Gastrocnemius medialis (tissue), 4 donors: ENCODE results near the gene NKX2-1. TPM values are rescaled to one million over a fixed set of nuclear protein-coding genes. Genes with fewer than 3 reads are reported as not detected.

Experiments
- ATAC-seq, 2 donors: fragments of 150-250 bp; one replicate each; pipeline ENCODE4 v1.9.1; 2016
- DNase-seq, 2 donors: peaks; one replicate each; pipeline ENCODE4 v3.0.0-alpha.2; 2019
- H3K27ac ChIP-seq, 4 donors: fragments of 200-600 bp; sonication (generic); 1 replicate in 1 of 4; 2 replicates in 3 of 4; pipeline ENCODE4 v1.5.1; 2016 to 2018; ENCODE audit warnings: mild to moderate bottlenecking in 2 of 4, moderate library complexity in 1 of 4
- H3K27me3 ChIP-seq, 3 donors: fragments of 200-600 bp; sonication (generic) in 2 of 3; 1 replicate in 1 of 3; 2 replicates in 2 of 3; pipeline versions ENCODE4 v1.5.1 to v1.6.0; 2016 to 2019; ENCODE audit warnings: mild to moderate bottlenecking in 1 of 3, moderate library complexity in 1 of 3
- H3K36me3 ChIP-seq, 2 donors: fragments of 200-600 bp; sonication (generic) in 1 of 2; one replicate each; pipeline ENCODE4 v1.5.1; 2017 to 2018
- H3K4me1 ChIP-seq, 2 donors: fragments of 200-600 bp; sonication (generic) in 1 of 2; one replicate each; pipeline ENCODE4 v1.5.1; 2016 to 2017; ENCODE audit warnings: mild to moderate bottlenecking in 2 of 2
- H3K4me3 ChIP-seq, 4 donors: fragments of 200-600 bp; sonication (generic) in 3 of 4; 1 replicate in 1 of 4; 2 replicates in 3 of 4; pipeline ENCODE4 v1.5.1; 2016 to 2019; ENCODE audit warnings: mild to moderate bottlenecking in 2 of 4
- H3K9me3 ChIP-seq, 3 donors: fragments of 200-600 bp; sonication (generic) in 2 of 3; 1 replicate in 1 of 3; 2 replicates in 2 of 3; pipeline ENCODE4 v1.5.1; 2016 to 2019
- POLR2A ChIP-seq, 2 donors: fragments of 450-650 bp; IDR thresholded peaks; one replicate each; pipeline ENCODE4 v1.6.1; 2017; ENCODE audit warnings: antibody characterized with exemption in 2 of 2, mild to moderate bottlenecking in 2 of 2, moderate library complexity in 2 of 2
- in situ Hi-C, 4 donors: fragments of 200-750 bp; cut with MboI; loops; one replicate each; pipeline versions ENCODE4 v1.15.0 to v1.8.0; 2017; ENCODE audit warnings: low sequenced_read_pairs in 4 of 4
- intact Hi-C: fragments of 100-400 bp; cut with DNase I; formaldehyde crosslinking; loops from one replicate; pipeline ENCODE4 v1.15.1; 2023; ENCODE audit warnings: low total_unique reads
- total RNA-seq, 4 donors: library from RNA; depleted of rRNA; stranded (reverse); fragments of >200 nt; gene quantifications; one replicate each; pipeline versions ENCODE4 v1.1.0 to v1.2.3, GENCODE V29; 2016
- TF ChIP-seq, protein P1 (sequence below), 5 experiments: fragments of 450-650 bp in 3 of 5; fragments of 200-600 bp in 2 of 5; sonication (generic) in 2 of 5; IDR thresholded peaks in 4 of 5; conservative IDR thresholded peaks in 1 of 5; 1 replicate in 4 of 5; 2 replicates in 1 of 5; pipeline ENCODE4 v1.5.1; 2016 to 2019; ENCODE audit warnings: antibody characterized with exemption in 5 of 5, mild to moderate bottlenecking in 3 of 5, moderate library complexity in 3 of 5

The NKX2-1 gene
- total RNA-seq, 4 donors from 2014 or later = not detected

- H3K27ac ChIP-seq = no peak overlapping the region
- H3K27me3 ChIP-seq = peaks cover 96 to 98% (median 98%) of the 10 kb centered on the region in 3 donors
- H3K36me3 ChIP-seq = no peaks in the 10 kb centered on the region
- H3K9me3 ChIP-seq = no peaks in the 10 kb centered on the region
- DNase-seq (no peak), ATAC-seq (no peak)
- TF ChIP-seq POLR2A (IDR thresholded peaks at IDR 0.05) = no peak
- TF ChIP-seq, protein P1, sequence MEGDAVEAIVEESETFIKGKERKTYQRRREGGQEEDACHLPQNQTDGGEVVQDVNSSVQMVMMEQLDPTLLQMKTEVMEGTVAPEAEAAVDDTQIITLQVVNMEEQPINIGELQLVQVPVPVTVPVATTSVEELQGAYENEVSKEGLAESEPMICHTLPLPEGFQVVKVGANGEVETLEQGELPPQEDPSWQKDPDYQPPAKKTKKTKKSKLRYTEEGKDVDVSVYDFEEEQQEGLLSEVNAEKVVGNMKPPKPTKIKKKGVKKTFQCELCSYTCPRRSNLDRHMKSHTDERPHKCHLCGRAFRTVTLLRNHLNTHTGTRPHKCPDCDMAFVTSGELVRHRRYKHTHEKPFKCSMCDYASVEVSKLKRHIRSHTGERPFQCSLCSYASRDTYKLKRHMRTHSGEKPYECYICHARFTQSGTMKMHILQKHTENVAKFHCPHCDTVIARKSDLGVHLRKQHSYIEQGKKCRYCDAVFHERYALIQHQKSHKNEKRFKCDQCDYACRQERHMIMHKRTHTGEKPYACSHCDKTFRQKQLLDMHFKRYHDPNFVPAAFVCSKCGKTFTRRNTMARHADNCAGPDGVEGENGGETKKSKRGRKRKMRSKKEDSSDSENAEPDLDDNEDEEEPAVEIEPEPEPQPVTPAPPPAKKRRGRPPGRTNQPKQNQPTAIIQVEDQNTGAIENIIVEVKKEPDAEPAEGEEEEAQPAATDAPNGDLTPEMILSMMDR (IDR thresholded peaks at IDR 0.05 in 4 of 5, conservative IDR thresholded peaks at IDR 0.05 in 1 of 5) = no peak
- intact Hi-C loops (loop anchor here (10.0 kb wide), 1 partner anchor 137 kb away; no protein-coding TSS in a partner anchor), in situ Hi-C loops (loop anchor here in 1 of 4 donors (25.0 kb wide), 1 partner anchor 1069 kb away; the partner anchor contains the start of genes FOXA1 and TTC6)
- H3K4me1 ChIP-seq = peaks cover 20 to 31% of the 10 kb centered on the region in 2 donors
- H3K4me3 ChIP-seq = peak overlapping the region in 1 of 4 donors; percentile 57
Measured at GRCh38 chr14:36518031-36518585, 1.9 kb downstream of the NKX2-1 start.

DNA sequence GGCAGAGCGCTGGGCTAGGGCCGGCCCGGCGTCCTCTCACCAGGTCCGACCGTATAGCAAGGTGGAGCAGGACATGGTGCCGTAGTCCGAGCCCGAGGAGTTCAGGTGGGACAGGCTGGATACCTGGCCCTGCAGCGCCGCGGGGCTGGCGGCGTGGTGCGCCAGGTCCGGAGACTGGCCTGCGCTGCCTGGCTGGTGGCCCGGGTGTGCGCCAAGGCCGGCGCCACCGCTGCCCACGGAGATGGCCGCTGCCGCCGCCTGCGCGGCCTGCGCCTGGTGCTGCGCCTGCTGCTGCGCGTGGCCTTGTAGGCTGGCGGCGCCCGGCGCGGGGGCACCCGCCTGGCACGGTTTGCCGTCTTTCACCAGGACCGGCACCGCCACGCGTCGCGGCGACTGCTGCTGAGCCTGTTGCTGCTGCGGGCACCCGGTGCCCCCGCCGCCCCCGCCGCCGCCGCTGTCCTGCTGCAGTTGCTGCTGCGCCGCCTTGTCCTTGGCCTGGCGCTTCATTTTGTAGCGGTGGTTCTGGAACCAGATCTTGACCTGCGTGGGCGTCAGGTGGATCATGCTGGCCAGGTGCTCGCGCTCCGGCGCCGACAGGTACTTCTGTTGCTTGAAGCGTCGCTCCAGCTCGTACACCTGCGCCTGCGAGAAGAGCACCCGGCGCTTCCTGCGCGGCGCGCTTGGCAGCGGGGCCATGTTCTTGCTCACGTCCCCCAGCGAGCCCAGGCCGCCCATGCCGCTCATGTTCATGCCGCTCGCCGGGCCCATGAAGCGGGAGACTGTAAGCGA is 2.6 kb downstream of the NKX2-1 start:
- ATAC-seq (peak in 1 of 2 donors; percentile 16), DNase-seq (no peak)
- H3K9me3 ChIP-seq = no peaks in the 10 kb centered on the region
- TF ChIP-seq, protein P1 (IDR thresholded peaks at IDR 0.05 in 4 of 5, conservative IDR thresholded peaks at IDR 0.05 in 1 of 5) = no peak
- TF ChIP-seq POLR2A (IDR thresholded peaks at IDR 0.05) = no peak
- in situ Hi-C loops (loop anchor here in 1 of 4 donors (25.0 kb wide), 1 partner anchor 1070 kb away; the partner anchor contains the start of genes FOXA1 and TTC6), intact Hi-C loops (loop anchor here (10.0 kb wide), 1 partner anchor 137 kb away; no protein-coding TSS in a partner anchor)
- H3K27me3 ChIP-seq = peaks cover 96 to 98% (median 98%) of the 10 kb centered on the region in 3 donors
- no peaks in the 10 kb centered on the region for H3K36me3 ChIP-seq
- H3K27ac ChIP-seq = no peak overlapping the region
- peaks cover 17 to 31% of the 10 kb centered on the region in 2 donors for H3K4me1 ChIP-seq
- peak overlapping the region in 3 of 4 donors; percentile 4 to 44 (median 29) for H3K4me3 ChIP-seq

- in situ Hi-C loops = loop anchor here in 1 of 4 donors (25.0 kb wide), 1 partner anchor 1071 kb away; the partner anchor contains the start of genes FOXA1 and TTC6
- no peaks in the 10 kb centered on the region for H3K9me3 ChIP-seq
- DNase-seq = no peak
- H3K4me3 ChIP-seq = peak overlapping the region in 1 of 4 donors; percentile 4
- TF ChIP-seq POLR2A (IDR thresholded peaks at IDR 0.05) = no peak
- TF ChIP-seq, protein P1 (IDR thresholded peaks at IDR 0.05 in 4 of 5, conservative IDR thresholded peaks at IDR 0.05 in 1 of 5) = no peak
- H3K27ac ChIP-seq = no peak overlapping the region
- intact Hi-C loops = loop anchor here (10.0 kb wide), 1 partner anchor 138 kb away; no protein-coding TSS in a partner anchor
- ATAC-seq = no peak
- no peaks in the 10 kb centered on the region for H3K36me3 ChIP-seq
- H3K4me1 ChIP-seq = peaks cover 11 to 31% of the 10 kb centered on the region in 2 donors
- peaks cover 96 to 98% (median 98%) of the 10 kb centered on the region in 3 donors for H3K27me3 ChIP-seq
Measured at GRCh38 chr14:36516719-36517241, 3.3 kb downstream of the NKX2-1 start.

DNA sequence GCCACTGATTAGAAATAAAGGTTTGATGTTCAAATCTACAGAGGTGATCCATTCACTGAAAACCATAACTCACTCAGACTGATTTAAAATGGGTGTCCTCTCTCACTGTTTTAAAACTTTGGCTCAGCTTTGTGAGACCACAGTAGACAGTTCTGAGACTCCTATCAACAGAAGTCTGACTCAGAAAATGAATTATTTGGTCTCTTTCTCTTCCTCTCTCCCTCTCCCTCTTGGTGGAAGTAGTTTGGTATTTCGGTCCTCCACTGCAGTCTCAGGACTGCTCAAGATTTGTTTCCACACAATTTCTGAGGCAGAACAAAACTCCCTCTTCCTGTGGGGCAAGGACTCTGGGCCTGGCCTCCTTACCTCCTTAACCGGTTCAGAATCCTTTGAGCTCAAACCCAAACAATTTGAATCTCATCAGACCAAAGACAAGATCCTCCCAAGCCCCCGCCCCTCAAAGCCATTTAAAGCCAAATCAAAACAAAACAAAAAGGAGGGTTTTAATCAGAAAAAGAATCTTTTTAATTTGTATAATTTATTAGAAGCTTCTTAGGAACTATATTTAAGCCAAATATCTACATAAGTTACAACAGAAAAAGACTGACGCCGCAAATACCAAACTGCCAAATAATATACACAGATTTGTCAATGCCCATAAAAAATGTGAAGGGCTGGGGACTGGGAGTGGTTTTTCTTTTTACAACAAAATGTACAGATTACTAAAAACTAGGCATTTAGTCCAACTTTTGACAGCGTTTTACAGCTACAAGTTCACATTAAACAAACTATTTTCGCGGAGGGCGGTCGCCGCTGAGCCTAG is 3.9 kb downstream of the NKX2-1 start:
- DNase-seq = no peak
- Histone ChIP-seq H3K4me1 (peaks cover 10 to 25% of the 10 kb centered on the region in 2 donors), H3K27ac (no peak overlapping the region), H3K36me3 (no peaks in the 10 kb centered on the region), H3K27me3 (peaks cover 94 to 98% (median 95%) of the 10 kb centered on the region in 3 donors), H3K9me3 (no peaks in the 10 kb centered on the region), H3K4me3 (no peak overlapping the region)
- TF ChIP-seq POLR2A (IDR thresholded peaks at IDR 0.05) = no peak
- TF ChIP-seq, protein P1 (IDR thresholded peaks at IDR 0.05 in 4 of 5, conservative IDR thresholded peaks at IDR 0.05 in 1 of 5) = no peak
- in situ Hi-C loops = loop anchor here in 1 of 4 donors (25.0 kb wide), 1 partner anchor 1071 kb away; the partner anchor contains the start of genes FOXA1 and TTC6
- intact Hi-C loops = loop anchor here (10.0 kb wide), 1 partner anchor 139 kb away; no protein-coding TSS in a partner anchor
- no peak for ATAC-seq
